ENCODE data around the gene FBH1.

FBH1 gene

GRCh38 chr10:5951167-5951711 lies 61.2 kb downstream of the FBH1 start:
- Histone ChIP-seq H3K36me3 (ENCODE audit: control insufficient read depth, insufficient read depth, low read length, severe bottlenecking) (no peaks in the 10 kb centered on the region), H3K4me1 (ENCODE audit: control insufficient read depth, insufficient read depth, low read length) (peaks cover 11% of the 10 kb centered on the region), H3K4me3 (ENCODE audit: low read length) (no peak overlapping the region), H3K9me3 (ENCODE audit: control insufficient read depth, low read length) (no peaks in the 10 kb centered on the region), H3K27me3 (replicated peaks; ENCODE audit: control insufficient read depth, insufficient read depth, low read length) (no peaks in the 10 kb centered on the region), H3K9ac (ENCODE audit: low read length) (no peak overlapping the region)
- peak; percentile 13 for DNase-seq (ENCODE audit: low read depth)

- Histone ChIP-seq H3K9me3 (ENCODE audit: control insufficient read depth, low read length) (no peaks in the 10 kb centered on the region), H3K4me1 (ENCODE audit: control insufficient read depth, insufficient read depth, low read length) (peaks cover 9% of the 10 kb centered on the region), H3K36me3 (ENCODE audit: control insufficient read depth, insufficient read depth, low read length, severe bottlenecking) (no peaks in the 10 kb centered on the region), H3K4me3 (ENCODE audit: low read length) (no peak overlapping the region), H3K9ac (ENCODE audit: low read length) (no peak overlapping the region), H3K27me3 (replicated peaks; ENCODE audit: control insufficient read depth, insufficient read depth, low read length) (no peaks in the 10 kb centered on the region)
- DNase-seq (ENCODE audit: low read depth): no peak
Observed at GRCh38 chr10:5951721-5952407, 61.8 kb downstream of the FBH1 start.

GRCh38 chr10:5952731-5953385 lies 62.8 kb downstream of the FBH1 start:
- Histone ChIP-seq H3K9me3 (ENCODE audit: control insufficient read depth, low read length) (no peaks in the 10 kb centered on the region), H3K9ac (ENCODE audit: low read length) (no peak overlapping the region)
- no peak for DNase-seq (ENCODE audit: low read depth)

GRCh38 chr10:5953676-5954075 lies 63.6 kb downstream of the FBH1 start:
- Histone ChIP-seq H3K36me3 (ENCODE audit: control insufficient read depth, insufficient read depth, low read length, severe bottlenecking) (no peaks in the 10 kb centered on the region), H3K27me3 (replicated peaks; ENCODE audit: control insufficient read depth, insufficient read depth, low read length) (no peaks in the 10 kb centered on the region), H3K4me1 (ENCODE audit: control insufficient read depth, insufficient read depth, low read length) (peaks cover 9% of the 10 kb centered on the region), H3K9me3 (ENCODE audit: control insufficient read depth, low read length) (no peaks in the 10 kb centered on the region), H3K4me3 (ENCODE audit: low read length) (no peak overlapping the region), H3K9ac (ENCODE audit: low read length) (no peak overlapping the region)
- no peak for DNase-seq (ENCODE audit: low read depth)

More at GRCh38 chr10:5952731-5953385, 62.8 kb downstream of the FBH1 start:
- H3K4me1 ChIP-seq (ENCODE audit: control insufficient read depth, insufficient read depth, low read length): peaks cover 9% of the 10 kb centered on the region
- no peak overlapping the region for H3K4me3 ChIP-seq (ENCODE audit: low read length)
- H3K27me3 ChIP-seq (replicated peaks; ENCODE audit: control insufficient read depth, insufficient read depth, low read length): no peaks in the 10 kb centered on the region
- no peaks in the 10 kb centered on the region for H3K36me3 ChIP-seq (ENCODE audit: control insufficient read depth, insufficient read depth, low read length, severe bottlenecking)

GRCh38 chr10:5956146-5956936 lies 66.3 kb downstream of the FBH1 start:
- Histone ChIP-seq H3K9ac (ENCODE audit: low read length) (no peak overlapping the region), H3K4me3 (ENCODE audit: low read length) (no peak overlapping the region), H3K9me3 (ENCODE audit: control insufficient read depth, low read length) (no peaks in the 10 kb centered on the region), H3K36me3 (ENCODE audit: control insufficient read depth, insufficient read depth, low read length, severe bottlenecking) (no peaks in the 10 kb centered on the region), H3K4me1 (ENCODE audit: control insufficient read depth, insufficient read depth, low read length) (peaks cover under 1% of the 10 kb centered on the region), H3K27me3 (replicated peaks; ENCODE audit: control insufficient read depth, insufficient read depth, low read length) (no peaks in the 10 kb centered on the region)
- no peak for DNase-seq (ENCODE audit: low read depth)

- Histone ChIP-seq H3K4me1 (ENCODE audit: control insufficient read depth, insufficient read depth, low read length) (no peaks in the 10 kb centered on the region), H3K36me3 (ENCODE audit: control insufficient read depth, insufficient read depth, low read length, severe bottlenecking) (no peaks in the 10 kb centered on the region), H3K4me3 (ENCODE audit: low read length) (no peak overlapping the region), H3K27me3 (replicated peaks; ENCODE audit: control insufficient read depth, insufficient read depth, low read length) (no peaks in the 10 kb centered on the region), H3K9ac (ENCODE audit: low read length) (no peak overlapping the region), H3K9me3 (ENCODE audit: control insufficient read depth, low read length) (no peaks in the 10 kb centered on the region)
- DNase-seq (ENCODE audit: low read depth): peak; percentile 76
Observed at GRCh38 chr10:5958077-5958476, 68.0 kb downstream of the FBH1 start.

GRCh38 chr10:5958675-5959074 lies 68.6 kb downstream of the FBH1 start:
- Histone ChIP-seq H3K27me3 (replicated peaks; ENCODE audit: control insufficient read depth, insufficient read depth, low read length) (no peaks in the 10 kb centered on the region), H3K9me3 (ENCODE audit: control insufficient read depth, low read length) (no peaks in the 10 kb centered on the region), H3K4me3 (ENCODE audit: low read length) (no peak overlapping the region), H3K9ac (ENCODE audit: low read length) (no peak overlapping the region), H3K4me1 (ENCODE audit: control insufficient read depth, insufficient read depth, low read length) (no peaks in the 10 kb centered on the region), H3K36me3 (ENCODE audit: control insufficient read depth, insufficient read depth, low read length, severe bottlenecking) (no peaks in the 10 kb centered on the region)
- no peak for DNase-seq (ENCODE audit: low read depth)

- H3K4me3 ChIP-seq (ENCODE audit: low read length): no peak overlapping the region
- H3K4me1 ChIP-seq (ENCODE audit: control insufficient read depth, insufficient read depth, low read length): no peaks in the 10 kb centered on the region
- DNase-seq (ENCODE audit: low read depth): no peak
- H3K9ac ChIP-seq (ENCODE audit: low read length): no peak overlapping the region
- no peaks in the 10 kb centered on the region for H3K27me3 ChIP-seq (replicated peaks; ENCODE audit: control insufficient read depth, insufficient read depth, low read length)
- no peaks in the 10 kb centered on the region for H3K36me3 ChIP-seq (ENCODE audit: control insufficient read depth, insufficient read depth, low read length, severe bottlenecking)
- H3K9me3 ChIP-seq (ENCODE audit: control insufficient read depth, low read length): no peaks in the 10 kb centered on the region
Observed at GRCh38 chr10:5959142-5959541, 69.1 kb downstream of the FBH1 start.

GRCh38 chr10:5959581-5960069 lies 69.6 kb downstream of the FBH1 start:
- H3K27me3 ChIP-seq (replicated peaks; ENCODE audit: control insufficient read depth, insufficient read depth, low read length): no peaks in the 10 kb centered on the region
- H3K9ac ChIP-seq (ENCODE audit: low read length): no peak overlapping the region
- no peak for DNase-seq (ENCODE audit: low read depth)
- no peaks in the 10 kb centered on the region for H3K36me3 ChIP-seq (ENCODE audit: control insufficient read depth, insufficient read depth, low read length, severe bottlenecking)
- no peaks in the 10 kb centered on the region for H3K9me3 ChIP-seq (ENCODE audit: control insufficient read depth, low read length)
- H3K4me3 ChIP-seq (ENCODE audit: low read length): no peak overlapping the region
- no peaks in the 10 kb centered on the region for H3K4me1 ChIP-seq (ENCODE audit: control insufficient read depth, insufficient read depth, low read length)

GRCh38 chr10:5960070-5960972 lies 70.3 kb downstream of the FBH1 start:
- H3K27me3 ChIP-seq (replicated peaks; ENCODE audit: control insufficient read depth, insufficient read depth, low read length): no peaks in the 10 kb centered on the region
- H3K9ac ChIP-seq (ENCODE audit: low read length): no peak overlapping the region
- no peaks in the 10 kb centered on the region for H3K4me1 ChIP-seq (ENCODE audit: control insufficient read depth, insufficient read depth, low read length)
- H3K4me3 ChIP-seq (ENCODE audit: low read length): no peak overlapping the region
- no peaks in the 10 kb centered on the region for H3K36me3 ChIP-seq (ENCODE audit: control insufficient read depth, insufficient read depth, low read length, severe bottlenecking)
- no peaks in the 10 kb centered on the region for H3K9me3 ChIP-seq (ENCODE audit: control insufficient read depth, low read length)
- no peak for DNase-seq (ENCODE audit: low read depth)

Measured in adipocyte (in vitro differentiated cells).